GM10847 (cell line): ENCODE results near the gene DNLZ.

ENCODE experiments used
- POLR2A ChIP-seq: IDR thresholded peaks from 2 replicates; pipeline ENCODE4 v1.6.1; 2011; ENCODE audit not compliant: insufficient read length; ENCODE audit errors: extremely low read depth

DNLZ gene

GRCh38 chr9:136359774-136360718 is 3.5 kb downstream of the DNLZ start:
- TF ChIP-seq POLR2A = no peak

DNA sequence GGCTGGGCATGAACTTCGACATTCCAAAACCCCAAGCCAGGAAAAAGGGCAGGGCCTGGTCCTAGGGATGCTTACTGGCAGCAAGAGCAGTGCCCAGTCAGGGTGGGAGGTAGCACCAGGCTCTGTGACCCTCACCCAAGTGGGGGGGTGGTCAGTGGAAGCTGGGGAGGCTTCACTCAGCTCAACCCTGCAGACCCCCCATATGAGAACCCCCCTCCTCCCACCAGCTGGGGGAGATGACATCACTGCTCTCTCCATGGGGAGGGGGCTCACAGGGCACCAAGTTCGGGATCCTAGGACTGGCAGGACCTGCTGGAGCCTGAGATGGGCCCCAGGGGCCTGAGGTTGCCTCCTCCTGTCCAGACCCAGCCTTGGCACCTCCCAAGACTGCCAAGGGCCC is 4.7 kb downstream of the DNLZ start:
- no peak for TF ChIP-seq POLR2A

- TF ChIP-seq POLR2A = no peak
Measured at GRCh38 chr9:136358016-136358415, 5.5 kb downstream of the DNLZ start.

DNA sequence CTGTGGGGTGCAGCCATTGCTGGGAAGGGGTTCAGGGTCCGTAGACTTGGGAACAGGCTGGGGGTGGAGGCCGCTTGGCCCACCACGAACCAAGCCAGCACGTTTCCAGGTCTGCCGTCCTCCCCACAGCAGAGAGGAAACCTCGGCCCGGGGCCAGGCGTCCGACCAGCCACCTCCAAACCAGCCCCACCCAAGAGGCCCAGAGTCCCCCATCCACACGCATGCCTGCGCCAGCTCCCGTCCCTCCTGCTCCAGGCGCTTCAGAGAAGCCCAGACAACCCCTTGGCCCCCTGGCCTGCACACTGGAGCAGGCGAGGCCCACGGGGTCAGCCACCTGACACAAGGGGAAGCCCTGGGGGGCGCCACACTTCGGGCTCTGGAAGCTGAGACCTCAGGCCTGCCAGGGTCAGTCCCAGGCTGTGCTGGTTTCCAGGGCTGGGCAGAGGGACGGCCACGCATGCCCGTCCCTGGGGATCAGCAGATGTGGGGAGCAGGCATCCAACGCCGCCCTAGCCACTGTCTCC is 6.3 kb downstream of the DNLZ start:
- TF ChIP-seq POLR2A = no peak

- no peak for TF ChIP-seq POLR2A
Measured at GRCh38 chr9:136355616-136356557, 7.7 kb downstream of the DNLZ start.

DNA sequence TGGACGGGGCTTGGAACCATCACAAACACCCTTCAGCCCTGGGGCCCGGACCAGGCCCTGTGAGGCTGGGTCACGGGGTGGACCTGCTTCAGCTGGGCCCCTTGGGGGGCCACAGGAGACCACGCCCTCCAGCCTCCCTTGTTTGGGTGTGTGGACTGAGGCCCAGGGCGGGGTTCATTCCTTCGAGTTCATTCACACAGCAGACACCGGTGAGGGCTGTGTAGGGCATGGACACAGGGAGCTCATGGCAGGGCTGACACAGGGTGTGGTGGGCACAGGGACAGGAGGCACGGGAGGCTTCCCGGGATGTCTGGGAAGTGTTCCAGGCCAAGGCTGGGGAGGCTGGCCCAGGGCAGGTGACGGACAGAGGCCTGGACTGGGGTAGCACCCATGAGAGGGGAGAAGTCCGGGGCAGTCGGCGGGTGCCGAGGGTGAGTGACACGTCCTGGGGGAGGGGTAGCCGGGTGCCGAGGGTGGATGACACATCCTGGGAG is 8.9 kb downstream of the DNLZ start:
- TF ChIP-seq POLR2A = no peak

DNA sequence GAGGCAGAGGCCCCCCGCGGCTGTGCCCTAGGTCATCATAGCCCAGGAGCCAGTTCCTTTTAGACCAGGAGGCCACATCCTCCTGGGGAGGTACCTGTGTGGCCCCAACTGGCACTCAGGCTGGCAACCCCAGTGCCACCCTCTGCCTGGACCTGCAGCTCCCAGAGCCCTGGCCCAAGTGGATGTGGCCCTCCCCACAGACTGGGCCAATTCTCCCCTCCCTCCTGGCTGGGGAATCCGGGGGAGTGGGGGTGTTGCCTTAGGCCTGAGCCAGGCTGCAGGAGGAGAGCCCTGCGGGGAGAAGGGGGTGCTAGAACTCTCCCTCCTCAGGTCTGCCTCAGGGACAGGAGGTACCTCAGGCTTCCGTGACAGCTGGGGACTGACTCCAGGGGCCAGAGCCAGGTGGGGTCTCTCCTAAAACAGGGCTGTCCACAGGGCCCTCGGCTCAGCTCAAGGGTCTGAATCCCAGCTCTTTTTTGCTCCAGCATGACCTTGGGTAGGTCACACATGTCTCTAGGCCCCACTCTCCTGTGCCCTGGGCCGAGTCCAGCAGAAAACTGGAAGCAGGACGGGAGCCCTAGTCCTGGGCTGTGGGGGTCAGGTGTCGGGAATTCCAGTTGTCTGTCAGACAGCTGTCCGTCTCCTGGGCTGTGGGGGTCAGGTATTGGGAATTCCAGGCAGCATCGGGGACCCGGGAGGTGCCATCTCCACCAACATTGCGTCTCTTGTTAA is 9.6 kb downstream of the DNLZ start:
- no peak for TF ChIP-seq POLR2A

DNA sequence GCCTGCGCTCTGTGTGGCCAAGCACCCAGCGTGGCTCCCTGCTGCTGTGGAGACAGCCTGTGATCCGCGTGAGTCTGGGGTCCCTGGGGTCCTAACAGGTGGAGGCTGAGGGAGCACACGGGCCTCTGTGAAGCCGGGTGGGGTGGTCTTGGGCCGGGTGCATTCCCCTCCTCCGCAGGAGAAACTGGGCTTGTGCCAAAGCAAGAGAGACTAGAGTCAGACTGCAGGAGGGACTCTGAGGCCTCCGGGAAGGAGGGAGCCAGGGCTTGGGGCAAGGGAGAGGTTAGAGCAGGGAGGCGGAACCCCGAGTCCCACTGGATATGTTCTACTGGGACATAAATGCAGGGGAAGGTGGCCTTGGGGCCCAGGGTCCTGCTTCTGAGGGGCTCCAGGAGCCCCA is 10.5 kb downstream of the DNLZ start:
- no peak for TF ChIP-seq POLR2A

DNA sequence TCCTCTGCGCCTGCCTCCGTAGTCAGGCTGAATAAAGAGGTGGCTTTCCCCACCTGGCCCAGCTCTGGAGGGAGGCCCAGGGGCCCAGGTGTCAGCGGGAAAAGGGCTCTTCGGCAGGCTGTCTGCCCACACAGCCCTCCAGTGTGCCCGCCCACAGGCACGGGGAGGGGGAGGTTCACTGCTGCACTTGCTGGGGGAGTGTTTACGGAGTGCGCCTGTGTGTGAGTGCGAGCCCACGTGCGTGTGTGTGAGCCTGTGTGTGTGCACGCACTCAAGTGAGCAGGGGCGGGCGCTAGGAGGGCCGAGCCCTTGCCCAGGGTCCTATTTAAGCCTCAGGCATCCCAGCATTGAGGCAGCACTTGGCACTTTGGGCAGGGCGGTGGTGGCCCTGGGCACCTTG is 10.9 kb downstream of the DNLZ start:
- no peak for TF ChIP-seq POLR2A

DNA sequence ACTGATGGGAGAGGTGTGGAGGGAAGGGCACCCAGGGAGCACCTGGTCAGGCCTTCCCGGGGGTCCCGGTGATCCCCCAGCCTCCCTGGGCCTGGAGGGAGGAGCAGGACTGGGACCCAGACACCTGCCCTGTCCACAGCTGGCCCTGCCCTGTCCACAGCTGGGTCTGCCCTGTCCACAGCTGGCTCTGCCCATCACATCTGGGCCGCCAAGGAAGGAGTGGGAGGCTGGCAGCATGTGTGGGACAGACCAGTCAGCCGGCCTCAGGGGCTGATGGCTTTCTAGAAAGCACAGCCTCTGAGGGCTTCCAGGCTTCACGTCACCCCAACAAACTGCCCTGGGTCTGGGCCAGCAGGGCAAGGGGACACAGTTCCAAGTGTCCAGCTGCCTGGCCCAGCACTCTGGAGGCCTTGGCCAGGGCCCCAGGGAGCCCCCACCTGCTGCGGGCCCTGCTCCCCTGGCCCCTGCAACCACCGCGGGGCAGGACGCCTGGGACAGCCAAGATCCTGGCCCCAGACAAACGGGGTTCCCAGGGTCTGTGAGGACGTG is 12.2 kb downstream of the DNLZ start:
- no peak for TF ChIP-seq POLR2A

GRCh38 chr9:136349546-136349945 is 14.0 kb downstream of the DNLZ start:
- TF ChIP-seq POLR2A = no peak

DNA sequence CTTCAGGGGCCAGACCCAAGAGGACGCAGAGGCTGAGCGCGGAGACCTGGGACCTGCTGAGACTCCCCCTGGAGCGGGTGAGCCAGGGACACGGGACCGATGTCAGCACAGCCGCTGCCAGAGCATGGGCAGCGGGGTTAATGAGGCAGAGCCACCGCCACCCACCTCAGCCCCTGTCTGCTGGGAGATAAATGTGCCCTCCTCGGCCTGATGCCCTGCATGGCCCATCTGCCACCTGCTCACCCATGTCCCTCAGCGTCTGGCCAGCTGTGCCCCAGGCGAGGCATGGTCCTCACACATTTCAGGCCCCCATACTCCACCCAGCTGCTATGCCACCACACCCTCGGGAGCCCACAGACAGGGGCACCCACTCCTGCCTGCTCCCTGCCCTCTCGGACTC is 14.9 kb downstream of the DNLZ start:
- no peak for TF ChIP-seq POLR2A

- TF ChIP-seq POLR2A = no peak
Measured at GRCh38 chr9:136347472-136348256, 15.9 kb downstream of the DNLZ start.

- TF ChIP-seq POLR2A = no peak
Measured at GRCh38 chr9:136346927-136347465, 16.5 kb downstream of the DNLZ start.

- TF ChIP-seq POLR2A = no peak
Measured at GRCh38 chr9:136346157-136346481, 17.4 kb downstream of the DNLZ start.
